HT1080 (cell line): ENCODE measurements around the gene CABLES1. TPM values are rescaled to one million over a fixed set of nuclear protein-coding genes. Genes with fewer than 3 reads are reported as not detected.
"Not testable (repeated sequence)": the region's sequence is repeated elsewhere in the genome, so short reads cannot be mapped to it uniquely, and the experiment has no call there.

Experiments
- DNase-seq: peaks from one replicate; pipeline ENCODE4 v3.0.0-alpha.2; 2015; ENCODE audit warnings: low read depth
- polyA plus RNA-seq, 2 experiments: library from polyadenylated mRNA; depleted of rRNA; stranded (reverse); fragments of >200 nt; gene quantifications; 2 replicates each; pipeline ENCODE4 v1.2.3, GENCODE V29; 2015
- total RNA-seq: library from RNA; depleted of rRNA; stranded (reverse); fragments of >200 nt; shearing (Covaris generic); gene quantifications from 2 replicates; pipeline ENCODE4 v1.2.3, GENCODE V29; 2014; rRNA removed

The CABLES1 gene, protein sequence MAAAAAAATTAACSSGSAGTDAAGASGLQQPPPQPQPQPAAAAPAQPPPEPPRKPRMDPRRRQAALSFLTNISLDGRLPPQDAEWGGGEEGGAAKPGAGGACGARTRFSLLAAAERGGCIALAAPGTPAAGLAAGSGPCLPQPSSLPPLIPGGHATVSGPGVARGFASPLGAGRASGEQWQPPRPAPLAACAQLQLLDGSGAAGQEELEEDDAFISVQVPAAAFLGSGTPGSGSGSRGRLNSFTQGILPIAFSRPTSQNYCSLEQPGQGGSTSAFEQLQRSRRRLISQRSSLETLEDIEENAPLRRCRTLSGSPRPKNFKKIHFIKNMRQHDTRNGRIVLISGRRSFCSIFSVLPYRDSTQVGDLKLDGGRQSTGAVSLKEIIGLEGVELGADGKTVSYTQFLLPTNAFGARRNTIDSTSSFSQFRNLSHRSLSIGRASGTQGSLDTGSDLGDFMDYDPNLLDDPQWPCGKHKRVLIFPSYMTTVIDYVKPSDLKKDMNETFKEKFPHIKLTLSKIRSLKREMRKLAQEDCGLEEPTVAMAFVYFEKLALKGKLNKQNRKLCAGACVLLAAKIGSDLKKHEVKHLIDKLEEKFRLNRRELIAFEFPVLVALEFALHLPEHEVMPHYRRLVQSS
- 3.4 and 5.3 TPM in 2 replicates for total RNA-seq
- polyA plus RNA-seq (2015; cell fraction: cytosol; rRNA removed): 4.4 and 5.8 TPM in 2 replicates
- polyA plus RNA-seq (2015; cell fraction: nucleus; rRNA removed): 5.3 and 5.4 TPM in 2 replicates

DNA sequence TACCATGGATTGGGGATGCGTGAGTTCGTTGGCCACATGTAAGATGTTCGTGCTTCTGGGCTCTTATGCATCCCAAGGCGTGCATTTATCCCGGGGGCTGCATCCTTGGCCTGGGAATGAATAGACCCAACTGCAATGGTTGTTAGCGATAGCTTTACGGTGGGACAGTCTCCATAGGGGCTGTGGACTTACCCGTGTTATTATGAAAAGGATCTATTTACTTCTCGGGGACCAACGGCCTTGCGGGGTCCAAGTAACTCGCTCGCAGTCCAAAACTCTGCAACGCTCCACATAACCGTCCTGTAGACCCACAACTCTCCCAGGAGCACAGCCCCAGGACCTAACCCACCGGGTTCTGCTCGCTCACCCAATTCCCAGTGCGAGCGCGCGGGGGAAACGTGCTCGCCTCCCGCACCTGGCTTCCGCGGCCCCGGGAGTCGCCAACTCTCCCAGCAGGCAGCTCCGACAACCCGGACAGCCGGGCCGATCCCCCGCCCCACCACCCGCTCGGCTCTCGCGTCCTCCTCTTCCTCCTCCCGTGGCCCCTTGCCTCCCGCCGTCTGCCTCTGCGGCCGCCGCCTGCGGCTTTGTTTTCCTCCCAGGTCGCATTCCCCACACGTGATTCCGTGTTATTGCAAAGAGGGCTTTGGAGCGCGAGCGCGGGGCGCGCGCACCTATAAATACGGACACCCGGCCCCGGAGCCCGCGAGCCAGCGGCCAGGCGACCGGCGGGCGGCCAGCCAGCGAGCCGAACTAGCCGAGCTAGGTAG, at the start of gene CABLES1:
Gene CABLES1 (plus strand): TSS at position 706 of the 770 bp plus-strand sequence. CDS start 278 bp downstream, outside the sequence.
- no peak for DNase-seq

DNA sequence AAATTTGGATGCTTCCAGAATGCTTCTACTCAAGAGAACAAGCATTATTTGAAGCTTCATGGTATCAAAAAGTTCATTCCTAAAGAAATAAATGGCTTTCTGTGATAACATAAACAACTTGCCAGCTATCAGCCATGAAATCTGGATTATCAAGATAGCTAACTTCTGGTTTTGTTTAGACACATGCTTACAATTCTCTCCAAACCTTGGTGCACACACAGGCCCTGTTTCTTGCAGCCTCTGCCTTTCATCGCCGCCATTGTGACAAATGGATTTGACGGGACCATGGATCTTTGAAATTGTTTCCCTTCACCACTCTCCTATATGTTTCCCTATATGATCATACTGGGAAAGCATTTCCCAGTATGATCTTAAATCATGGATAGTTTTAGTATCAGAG, 47.9 kb upstream of the CABLES1 start:
- DNase-seq: no peak

DNA sequence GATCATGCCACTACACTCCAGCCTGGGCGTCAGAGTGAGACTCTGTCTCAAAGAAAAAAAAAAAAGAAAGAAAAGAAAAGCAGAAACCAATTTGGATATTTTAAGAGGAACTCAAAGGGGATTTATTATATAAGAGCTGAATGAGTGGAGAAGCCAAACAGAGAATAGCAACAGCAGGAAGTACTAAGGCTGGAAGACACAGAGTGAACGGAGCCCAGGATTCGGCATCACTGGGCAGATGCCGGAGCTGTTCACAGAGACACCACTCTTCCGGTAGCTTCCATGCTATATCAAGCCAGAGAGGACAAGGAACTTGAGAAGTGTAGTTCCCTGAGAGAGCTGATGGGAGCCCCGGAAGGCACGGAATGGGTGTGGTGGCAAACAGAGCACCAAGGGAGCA, 47.0 kb upstream of the CABLES1 start:
- DNase-seq: no peak

DNA sequence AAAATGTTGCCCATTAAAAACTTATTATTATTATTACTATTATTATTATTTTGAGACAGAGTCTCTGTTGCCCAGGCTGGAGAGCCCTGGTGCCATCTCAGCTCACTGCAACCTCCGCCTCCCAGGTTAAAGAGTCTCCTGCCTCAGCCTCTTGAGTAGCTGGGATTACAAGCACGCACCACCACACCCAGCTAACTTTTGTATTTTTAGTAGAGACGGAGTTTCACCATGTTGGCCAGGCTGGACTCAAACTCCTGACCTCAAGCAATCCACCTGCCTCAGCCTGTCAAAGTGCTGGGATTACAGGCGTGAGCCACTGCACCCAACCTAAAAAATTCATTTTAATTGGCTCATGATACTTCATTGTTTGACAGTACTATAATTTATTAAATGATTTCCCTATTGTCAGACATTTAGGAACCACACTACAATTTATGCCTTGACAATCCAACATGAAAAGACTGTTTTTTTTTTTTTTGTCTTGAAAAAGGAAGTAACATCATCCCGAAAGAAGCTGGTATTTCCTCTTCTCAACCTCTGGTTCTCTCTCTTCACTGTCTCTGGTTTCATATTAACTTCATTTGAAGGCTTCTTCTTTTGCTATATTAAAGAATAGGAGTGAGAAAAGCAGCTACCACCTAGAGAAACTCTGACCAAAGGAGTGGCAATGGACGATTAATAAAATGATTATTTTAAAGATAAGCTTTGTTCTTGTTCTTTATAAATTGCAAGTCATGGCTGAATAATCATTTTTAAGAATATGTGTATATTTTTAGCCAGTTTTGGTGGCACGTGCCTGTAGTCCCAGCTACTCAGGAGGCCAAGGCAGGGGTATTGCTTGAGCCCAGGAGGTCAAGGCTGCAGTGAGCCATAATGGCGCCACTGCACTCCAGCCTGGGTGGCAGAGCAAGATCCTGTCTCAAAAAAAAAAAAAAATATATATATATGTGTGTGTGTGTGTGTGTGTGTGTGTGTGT, 44.0 kb upstream of the CABLES1 start:
- DNase-seq: peak; percentile 75

DNA sequence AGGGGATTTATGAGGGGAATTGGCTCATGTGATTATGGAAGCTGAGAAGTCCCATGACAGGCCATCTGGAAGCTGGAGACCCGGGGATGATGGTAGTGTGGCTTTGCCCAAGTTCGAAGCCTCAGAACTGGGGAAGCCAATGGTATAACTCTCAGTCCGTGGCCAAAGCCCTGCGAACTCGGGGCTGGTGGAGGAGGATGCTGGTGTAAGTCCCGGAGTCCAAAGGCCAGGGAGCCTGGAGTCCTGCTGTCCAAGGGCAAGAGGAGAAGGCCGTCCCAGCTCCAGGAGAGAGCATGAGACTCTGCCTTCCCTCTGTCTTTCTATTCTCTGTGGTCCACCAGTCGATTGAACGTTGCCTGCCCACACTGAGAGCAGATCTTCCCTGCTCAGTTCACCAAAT, 43.2 kb upstream of the CABLES1 start:
- DNase-seq: no peak

DNA sequence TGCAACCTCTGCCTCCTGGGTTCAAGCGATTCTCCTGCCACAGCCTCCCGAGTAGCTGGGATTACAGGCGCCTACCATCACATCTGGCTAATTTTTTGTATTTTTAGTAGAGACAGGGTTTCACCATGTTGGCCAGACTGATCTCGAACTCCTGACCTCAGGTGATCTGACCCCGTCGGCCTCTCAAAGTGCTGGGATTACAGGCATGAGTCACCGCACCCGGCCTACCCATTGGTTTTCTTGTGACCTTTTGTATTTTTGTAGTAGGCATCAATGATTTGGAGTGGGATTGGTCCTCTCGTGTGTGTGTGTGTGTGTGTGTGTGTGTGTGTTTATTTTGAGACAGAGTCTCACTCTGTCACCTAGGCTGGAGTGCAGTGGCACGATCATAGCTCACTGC, 42.2 kb upstream of the CABLES1 start:
- not testable (repeated sequence) for DNase-seq

DNA sequence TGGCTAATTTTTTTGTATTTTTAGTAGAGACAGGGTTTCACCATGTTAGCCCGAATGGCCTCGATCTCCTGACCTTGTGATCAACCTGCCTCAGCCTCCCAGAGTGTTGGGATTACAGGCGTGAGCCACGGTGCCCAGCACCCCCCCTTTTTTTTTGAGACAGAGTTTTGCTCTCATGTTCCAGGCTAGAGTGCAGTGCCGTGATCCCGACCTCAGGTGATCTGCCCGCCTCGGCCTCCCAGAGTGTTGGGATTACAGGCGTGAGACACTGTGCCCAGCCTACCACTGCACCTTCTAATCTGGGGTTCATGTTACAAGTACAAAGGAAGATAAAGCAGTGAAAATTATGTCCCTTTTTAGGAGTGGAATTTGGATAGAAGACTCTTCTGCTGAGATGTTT, 41.5 kb upstream of the CABLES1 start:
- DNase-seq: no peak

DNA sequence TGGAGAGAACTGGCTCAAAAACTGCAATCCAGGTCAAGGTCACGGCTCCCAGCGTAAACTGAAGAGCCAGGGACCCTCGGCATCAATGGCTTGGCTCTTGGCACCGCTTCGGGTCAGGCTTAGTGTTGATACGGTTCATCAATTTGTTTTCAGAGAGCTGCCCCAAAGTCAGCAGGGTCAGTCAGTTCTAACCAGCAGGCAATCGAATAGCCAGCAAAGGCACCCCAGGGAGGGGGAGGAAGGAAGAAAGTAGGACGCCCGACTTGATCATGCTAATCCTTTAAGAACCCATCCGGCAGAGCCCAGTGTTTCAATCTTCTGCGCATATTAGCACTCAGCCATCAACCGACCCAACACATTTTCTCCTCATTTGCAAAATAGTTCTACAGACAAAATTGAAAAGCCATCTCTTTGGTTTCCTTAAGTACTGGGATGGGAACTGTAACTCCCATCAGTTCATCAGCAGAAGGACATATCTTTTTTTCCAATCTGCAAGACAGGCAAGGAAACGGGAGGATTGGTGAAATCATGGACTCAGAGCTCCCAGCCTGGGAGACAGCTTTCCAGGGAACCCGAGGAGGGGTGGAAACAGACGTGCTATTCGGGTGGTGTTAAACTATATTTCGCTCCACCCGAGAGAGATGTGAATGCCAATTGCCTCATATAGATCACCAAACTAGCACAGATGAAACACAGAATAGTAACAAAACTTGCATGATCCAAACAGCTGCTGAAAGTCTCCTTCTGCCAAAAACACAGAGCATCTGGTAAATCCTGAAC, 40.7 kb upstream of the CABLES1 start:
- no peak for DNase-seq

DNA sequence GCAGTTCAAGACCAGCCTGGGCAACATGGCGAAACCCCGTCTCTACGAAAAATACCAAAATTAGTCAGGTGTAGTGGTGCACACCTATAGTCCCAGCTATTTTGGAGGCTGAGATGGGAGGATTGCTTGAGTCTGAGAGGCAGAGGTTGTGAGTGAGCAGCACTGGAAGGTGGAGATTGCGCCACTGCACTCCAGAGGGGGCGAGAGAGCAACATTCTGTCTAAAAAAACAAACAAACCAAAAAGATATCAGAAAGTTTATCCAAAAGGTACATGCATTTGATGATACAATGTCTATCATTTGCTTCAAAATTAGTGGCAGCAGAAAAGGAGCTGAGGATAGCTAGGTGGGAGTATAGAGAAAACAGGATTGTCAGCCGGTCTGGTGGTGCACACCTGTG, 39.8 kb upstream of the CABLES1 start:
- DNase-seq: no peak

DNA sequence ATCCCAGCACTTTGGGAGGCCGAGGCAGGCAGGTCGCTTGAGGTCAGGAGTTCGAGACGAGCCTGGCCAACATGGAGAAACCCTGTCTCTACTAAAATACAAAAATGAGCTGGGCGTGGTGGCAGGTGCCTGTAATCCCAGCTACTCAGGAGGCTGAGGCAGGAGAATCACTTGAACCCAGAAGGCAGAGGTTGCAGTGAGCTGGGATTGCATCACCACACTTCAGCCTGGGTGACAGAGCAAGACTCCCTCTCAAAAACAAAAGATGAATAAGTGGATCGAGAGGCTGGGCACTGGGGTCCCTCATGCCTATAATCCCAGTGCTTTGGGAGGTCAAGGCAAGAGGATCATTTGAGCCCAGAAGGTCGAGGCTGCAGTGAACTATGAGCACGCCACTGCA, 38.3 kb upstream of the CABLES1 start:
- not testable (repeated sequence) for DNase-seq

DNA sequence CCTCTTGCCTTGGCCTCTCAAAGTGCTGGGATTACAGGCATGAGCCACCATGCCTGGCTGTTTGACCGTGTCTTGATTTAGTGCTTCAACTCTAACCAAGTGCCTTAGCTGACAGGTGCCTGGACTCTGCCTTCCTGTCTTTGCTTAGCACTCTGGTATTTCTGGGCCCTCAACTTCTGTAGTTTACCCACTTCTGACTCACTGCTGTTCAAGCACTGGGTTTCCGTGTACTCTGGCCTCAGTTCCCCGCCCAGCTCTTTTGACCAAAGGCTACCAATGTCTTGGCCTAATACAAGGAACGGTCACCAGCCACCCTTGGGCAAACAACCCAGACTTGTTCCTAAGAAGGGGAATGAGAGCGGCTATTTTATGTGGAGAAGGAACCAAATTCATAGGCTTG, 35.7 kb upstream of the CABLES1 start:
- peak; percentile 38 for DNase-seq

DNA sequence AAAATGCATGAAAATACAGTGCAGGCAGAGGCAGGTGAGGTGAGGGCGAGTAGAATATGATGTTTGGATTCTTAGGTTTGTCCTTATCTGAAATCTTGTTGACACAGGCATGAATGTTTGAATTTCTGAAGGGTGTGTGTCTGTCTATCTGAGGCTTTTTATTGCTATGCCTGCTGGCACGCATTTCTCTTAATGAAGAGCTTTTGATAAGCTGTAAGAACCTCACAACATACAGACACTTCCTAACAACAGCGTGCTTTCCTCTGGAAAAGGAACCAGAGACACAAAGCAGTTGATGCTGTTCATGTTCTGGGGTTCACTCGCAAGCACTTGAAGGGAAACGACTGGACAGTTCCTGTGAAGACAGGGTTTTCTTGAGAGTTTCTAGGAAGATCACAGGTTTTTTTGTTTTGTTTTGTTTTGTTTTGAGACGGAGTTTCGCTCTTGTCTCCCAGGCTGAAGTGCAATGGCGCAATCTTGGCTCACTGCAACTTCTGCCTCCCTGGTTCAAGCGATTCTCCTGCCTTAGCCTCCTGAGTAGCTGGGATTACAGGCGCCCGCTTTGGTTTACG, 33.3 kb upstream of the CABLES1 start:
- DNase-seq: no peak

DNA sequence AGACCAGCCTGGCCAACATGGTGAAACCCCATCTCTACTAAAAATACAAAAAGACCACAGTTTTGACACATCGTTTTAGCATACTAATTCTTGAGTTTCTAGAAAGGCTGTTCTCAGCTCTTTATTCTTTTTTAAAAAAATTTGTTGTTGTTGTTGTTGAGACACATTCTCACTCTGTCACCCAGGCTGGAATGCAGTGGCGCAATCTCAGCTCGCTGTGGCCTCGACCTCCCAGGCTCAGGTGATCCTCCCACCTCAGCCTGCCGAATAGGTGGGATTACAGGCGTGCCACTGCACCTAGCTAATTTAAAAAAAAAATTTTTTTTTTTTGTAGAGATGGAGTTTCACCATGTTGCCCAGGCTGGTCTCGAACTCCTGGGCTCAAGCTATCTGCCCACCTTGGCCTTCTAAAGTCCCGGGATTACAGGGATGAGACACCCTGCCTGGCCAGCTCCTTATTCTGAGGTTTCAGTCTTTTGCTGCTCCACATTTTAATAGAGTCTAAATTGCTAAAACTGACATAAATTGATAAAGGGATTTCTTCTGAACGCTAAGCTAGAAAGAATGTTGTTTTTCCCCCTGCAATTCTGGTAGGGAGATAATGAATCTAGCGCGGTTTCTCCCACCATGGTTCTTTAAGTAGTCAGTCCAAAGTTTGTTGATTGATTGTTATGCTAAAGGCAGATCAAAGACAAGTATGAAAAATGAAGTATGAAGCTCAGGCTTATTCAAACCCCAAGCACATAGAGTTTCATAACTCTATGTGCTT, 32.6 kb upstream of the CABLES1 start:
- DNase-seq: no peak

DNA sequence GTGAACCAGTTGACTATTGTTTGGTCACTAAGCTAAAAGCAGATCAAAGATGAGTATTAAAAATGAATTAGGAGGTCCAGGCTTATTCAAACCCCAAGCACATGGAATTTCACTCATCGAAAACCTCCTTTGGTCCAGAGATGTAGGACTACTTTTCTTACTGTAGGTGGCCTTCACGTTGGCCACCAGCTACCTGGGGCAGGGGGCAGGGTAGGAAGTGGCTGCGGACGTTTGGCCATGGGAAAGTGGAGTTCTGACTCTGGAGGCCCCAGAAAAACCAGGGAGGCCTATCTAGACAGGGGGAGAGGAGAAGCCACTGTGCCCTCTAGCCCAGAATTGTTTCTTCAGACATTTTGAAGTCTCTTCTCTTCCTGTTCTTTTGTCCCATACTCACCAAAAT, 31.8 kb upstream of the CABLES1 start:
- DNase-seq: no peak

DNA sequence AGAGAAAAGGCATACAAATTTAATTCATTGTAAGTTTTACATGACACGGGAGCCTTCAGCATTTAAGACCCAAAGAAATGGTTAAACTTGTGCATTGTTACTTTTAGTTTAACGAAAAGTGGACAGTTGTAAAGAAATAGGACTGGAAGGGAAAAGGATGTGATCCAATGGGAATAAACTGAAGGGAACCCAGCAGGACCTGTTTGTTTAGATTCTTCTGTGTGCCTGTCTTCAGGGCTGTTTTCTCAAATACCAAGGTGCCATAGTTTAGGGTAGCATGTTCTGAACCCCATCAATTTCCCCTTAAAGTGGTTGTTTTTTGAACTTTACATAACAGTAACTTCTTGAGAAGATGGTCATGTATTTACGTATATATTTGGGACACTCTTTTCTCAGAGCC, 30.3 kb upstream of the CABLES1 start:
- DNase-seq: no peak

DNA sequence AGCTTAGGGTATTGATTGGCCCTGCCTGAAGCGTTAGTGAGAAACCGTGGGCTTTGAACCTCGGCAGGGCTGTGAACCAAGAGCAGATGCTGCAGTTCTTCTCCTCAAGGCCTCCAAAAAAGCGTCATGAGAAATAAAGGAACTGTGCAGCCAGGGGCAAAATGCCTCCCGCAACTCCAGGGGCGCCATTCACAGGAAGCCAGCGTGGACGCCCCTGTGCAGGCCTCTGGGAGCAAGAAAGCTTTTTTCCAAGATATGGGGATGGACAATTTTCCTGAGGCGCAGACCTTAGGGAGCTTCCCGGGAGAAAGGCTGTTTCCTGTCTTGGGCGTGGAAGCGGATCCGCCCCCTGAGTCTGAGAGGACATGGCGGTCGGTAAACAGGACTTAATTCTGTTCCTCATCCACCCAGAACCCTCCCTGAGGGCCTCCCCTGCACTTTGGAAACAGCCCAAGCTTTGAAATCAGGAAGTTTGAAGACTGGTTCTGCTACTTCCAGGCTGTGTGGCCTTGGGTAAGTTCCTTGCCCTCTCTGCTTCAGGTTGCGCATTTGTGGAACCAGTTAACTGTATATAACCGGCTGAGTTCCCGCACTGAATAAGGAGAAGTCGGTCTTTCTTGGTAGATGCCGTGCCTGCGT, 29.6 kb upstream of the CABLES1 start:
- DNase-seq: no peak

DNA sequence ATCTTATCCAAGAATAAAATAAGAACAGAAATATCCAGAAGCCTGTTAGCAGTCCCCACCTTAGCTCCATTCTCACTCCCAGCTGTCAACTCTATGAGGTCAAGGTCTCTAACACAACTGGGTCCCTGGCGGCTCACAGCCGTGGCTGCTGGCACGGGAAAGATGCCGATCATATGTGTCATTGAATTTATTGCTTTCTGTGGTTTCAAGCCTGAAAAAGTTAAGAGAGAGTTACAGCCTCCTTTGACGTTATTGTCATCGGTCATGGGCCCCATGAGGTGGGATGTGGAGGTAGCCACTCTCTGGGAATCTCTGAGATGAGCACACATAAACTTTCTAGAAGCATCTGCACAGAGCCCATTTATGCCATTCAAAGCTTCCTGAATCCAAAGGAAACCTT, 28.7 kb upstream of the CABLES1 start:
- DNase-seq: peak; percentile 99

DNA sequence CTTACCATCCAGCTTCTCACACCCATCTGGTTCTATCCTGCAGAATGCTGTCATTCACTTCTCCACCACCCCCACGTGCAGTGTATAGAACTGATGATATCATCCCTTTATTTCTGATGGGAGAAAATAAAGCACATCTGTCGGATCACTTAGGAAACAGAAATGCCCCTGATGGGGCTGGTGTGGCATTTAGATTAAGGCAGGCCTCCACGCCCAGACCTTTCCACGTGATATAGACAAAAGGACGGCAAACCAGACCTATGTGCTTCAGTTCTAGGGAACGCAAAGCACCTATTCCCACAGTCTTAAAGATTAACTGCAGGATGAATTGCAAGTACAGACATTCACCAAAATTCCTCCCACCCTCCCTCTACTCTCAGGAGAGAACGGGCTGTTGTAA, 27.6 kb upstream of the CABLES1 start:
- no peak for DNase-seq
